Fibroblast of lung (primary cell): ENCODE measurements around the gene ARID1B.

Experiments
- EZH2 ChIP-seq: IDR thresholded peaks from 2 replicates; pipeline ENCODE4 v1.5.1; 2012; ENCODE audit warnings: low read length, control low read depth, mild to moderate bottlenecking; ENCODE audit errors: missing control alignments
- TF ChIP-seq, protein P1 (sequence below), 2 donors: IDR thresholded peaks in 1 of 2; conservative IDR thresholded peaks in 1 of 2; 1 replicate in 1 of 2; 2 replicates in 1 of 2; pipeline ENCODE4 v1.5.1; 2011 to 2012; ENCODE audit warnings: low read length in 2 of 2, control low read depth in 1 of 2, inconsistent platforms in 1 of 2, low read depth in 1 of 2, mild to moderate bottlenecking in 1 of 2

GRCh38 chr6:156778454-156779205, 1.5 kb downstream of the ARID1B start:
- TF ChIP-seq, protein P1, sequence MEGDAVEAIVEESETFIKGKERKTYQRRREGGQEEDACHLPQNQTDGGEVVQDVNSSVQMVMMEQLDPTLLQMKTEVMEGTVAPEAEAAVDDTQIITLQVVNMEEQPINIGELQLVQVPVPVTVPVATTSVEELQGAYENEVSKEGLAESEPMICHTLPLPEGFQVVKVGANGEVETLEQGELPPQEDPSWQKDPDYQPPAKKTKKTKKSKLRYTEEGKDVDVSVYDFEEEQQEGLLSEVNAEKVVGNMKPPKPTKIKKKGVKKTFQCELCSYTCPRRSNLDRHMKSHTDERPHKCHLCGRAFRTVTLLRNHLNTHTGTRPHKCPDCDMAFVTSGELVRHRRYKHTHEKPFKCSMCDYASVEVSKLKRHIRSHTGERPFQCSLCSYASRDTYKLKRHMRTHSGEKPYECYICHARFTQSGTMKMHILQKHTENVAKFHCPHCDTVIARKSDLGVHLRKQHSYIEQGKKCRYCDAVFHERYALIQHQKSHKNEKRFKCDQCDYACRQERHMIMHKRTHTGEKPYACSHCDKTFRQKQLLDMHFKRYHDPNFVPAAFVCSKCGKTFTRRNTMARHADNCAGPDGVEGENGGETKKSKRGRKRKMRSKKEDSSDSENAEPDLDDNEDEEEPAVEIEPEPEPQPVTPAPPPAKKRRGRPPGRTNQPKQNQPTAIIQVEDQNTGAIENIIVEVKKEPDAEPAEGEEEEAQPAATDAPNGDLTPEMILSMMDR (conservative IDR thresholded peaks at IDR 0.05 in 1 of 2, IDR thresholded peaks at IDR 0.05 in 1 of 2; ENCODE audit: low read depth in 1 of 2, low read length in 2 of 2) = no peak
- TF ChIP-seq EZH2 = no peak
